NCI-H1048 (cell line): ENCODE data around the gene SAXO2.
"Not testable (repeated sequence)": the region's sequence is repeated elsewhere in the genome, so short reads cannot be mapped to it uniquely, and the experiment has no call there.

Experiments used
- DNase-seq: peaks from one replicate; lab custom pipeline; 2025; lab: John Stamatoyannopoulos, UW

SAXO2 gene

DNA sequence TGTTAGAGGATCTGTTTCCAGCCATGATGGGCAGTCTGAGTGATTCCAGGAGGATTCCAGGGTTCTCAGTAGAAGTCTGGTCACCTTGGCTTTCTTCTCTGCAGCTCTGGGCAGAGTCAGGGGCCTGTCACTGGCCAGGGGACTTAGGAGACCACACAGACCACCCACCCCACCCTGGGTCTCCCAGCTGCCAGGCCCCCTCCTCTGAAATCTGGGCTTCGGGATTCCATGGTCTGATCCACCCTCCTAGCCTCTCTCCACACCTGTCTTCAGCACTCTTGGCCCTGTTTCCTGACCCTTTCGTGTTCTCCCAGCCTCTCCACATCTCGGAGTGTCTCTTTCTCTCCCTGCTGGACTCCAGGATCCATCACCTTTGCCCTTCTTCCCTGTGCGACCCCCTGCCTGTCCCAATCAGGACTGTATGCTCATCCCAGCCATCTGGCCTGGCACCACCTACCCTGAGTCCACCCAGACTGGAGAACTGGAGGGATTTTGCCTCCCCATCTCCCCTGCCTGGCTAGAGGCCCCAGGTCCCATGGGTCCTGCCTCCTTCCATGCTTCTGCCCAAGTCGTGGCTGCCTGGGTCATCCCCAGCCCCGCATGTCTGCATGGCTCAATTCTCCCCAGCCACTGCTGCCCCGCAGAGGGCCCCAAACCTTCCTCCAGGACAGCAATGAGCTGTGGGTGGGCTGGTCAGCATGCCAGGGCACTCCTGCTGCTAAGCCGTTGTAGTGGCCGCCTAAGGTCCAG, 52.3 kb downstream of the SAXO2 start:
- DNase-seq = no peak

DNA sequence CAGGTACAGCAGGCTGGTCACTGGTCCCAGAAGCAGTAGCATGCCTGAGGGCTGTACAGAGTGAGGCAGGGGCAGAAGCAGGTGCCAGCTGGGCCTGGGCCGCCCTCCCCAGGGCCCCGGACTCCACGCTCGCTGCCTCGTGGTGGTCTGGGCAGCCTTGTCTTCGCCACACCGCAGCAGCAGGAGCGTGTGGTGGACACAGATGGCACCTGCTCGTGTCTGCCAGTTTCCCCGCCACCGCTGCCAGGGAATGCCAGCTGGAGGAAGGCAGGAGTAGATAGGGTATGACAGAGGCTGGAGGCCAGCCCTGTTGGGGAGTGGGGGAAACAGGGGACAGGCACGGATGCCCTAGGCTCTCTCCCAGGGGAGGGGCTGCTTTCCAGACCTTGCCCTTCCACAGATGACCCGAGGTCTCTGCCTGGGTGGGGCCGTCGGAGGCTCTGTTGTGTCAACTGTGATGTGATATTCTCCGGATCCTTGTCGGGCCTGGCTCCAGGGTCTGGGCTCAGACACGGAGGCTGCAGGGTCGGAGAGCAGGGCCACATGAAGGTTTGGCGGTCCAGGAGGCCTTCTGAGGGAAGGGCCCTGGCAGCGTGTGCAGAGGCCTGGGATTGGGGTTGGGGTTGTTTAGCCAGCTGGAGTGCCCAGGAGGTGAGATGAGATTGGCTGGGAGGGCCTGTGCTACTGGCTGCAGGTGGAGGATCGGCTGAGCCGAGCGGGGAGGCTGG, 53.1 kb downstream of the SAXO2 start:
- DNase-seq = no peak

DNA sequence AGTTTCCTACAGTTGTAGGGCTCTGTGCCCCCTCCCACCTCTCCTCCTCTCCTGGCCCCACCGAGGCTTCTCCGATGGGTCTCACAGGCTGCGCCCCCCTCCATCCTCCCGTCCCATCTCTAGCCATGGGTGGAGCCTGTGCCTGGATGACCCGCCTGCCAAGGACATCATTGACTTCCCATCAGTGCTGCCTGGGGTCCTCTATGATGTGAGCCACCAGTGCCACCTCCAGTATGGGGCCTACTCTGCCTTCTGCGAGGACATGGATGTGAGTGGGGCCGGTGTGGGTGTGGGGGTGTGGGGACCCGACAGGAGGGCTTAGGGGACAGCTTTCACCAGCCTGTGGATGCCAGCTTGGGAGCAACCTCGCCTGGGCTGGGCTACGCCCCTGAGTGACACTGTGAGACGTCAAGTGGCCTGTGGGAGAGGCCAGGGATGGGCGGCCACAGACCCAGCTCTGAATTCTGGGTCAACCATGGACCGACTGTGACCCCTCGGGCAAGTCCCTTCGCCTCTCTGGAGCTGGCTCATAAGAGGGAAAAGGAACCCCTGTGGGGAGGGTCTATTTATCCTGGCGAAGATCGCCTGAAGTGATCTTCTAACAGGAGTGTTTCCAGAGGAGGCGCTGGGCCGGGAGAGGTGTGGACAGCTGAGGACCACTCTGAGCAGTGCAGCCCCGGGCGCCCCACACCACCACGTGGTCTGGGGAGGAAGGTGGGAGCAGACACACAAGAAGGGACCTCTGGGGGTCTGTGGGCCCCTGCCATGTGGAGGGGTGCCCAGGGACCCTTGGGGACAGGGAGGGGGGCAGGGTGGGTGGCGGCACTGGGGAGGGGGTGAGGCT, 53.9 kb downstream of the SAXO2 start:
- DNase-seq = not testable (repeated sequence)

DNA sequence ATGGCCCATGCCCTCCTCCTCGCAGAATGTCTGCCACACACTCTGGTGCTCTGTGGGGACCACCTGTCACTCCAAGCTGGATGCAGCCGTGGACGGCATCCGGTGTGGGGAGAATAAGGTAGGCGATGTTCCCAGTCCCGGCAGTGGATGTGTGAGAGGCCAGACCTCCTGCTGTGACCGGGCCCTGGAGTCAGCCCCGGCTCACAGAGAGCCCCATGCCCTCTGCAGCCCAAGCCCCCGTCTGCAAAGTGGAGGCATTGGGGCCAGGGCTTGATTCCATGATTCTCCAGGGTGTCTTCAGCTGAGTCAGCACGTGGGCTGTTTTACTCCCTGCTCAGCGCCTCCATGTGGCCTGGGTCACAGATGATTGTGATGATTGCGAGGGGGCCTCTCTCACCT, 54.5 kb downstream of the SAXO2 start:
- no peak for DNase-seq

DNA sequence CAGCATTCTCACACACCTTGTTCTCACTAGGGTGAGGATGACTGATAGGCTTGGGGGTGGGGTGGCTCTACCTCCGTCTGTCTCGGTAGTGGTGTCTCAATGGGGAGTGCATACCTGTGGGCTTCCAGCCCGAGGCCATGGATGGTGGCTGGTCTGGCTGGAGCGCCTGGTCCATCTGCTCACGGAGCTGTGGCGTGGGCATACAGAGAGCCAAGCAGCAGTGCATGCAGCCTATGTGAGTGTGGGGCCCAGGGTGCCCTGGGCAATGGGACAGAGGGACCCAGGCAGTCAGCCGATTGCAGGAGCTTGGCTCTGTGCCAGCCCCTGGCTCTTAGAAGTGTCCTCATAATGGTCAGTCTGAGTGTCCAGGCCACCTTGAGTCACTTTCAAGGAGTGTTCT, 54.9 kb downstream of the SAXO2 start:
- not testable (repeated sequence) for DNase-seq

DNA sequence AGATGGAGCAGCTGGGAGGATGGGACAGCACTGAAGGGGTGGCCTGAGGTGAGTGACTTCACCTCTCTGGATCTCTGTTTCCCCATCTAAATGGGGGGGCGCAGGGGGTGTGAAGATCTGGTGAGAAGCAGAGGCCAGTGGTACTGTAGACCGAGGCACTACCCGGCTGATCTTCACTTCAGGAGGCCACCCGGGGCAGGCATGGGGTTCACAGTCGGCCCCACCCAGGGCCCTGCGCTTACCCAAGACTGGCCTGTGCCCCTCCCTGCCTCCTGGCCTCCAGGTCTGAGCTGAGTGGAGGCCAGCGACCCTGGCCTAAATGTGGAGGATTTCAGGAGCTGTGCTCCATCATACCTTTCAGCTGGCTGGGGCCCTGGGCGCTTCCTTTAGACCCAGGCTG, 55.7 kb downstream of the SAXO2 start:
- DNase-seq = not testable (repeated sequence)

DNA sequence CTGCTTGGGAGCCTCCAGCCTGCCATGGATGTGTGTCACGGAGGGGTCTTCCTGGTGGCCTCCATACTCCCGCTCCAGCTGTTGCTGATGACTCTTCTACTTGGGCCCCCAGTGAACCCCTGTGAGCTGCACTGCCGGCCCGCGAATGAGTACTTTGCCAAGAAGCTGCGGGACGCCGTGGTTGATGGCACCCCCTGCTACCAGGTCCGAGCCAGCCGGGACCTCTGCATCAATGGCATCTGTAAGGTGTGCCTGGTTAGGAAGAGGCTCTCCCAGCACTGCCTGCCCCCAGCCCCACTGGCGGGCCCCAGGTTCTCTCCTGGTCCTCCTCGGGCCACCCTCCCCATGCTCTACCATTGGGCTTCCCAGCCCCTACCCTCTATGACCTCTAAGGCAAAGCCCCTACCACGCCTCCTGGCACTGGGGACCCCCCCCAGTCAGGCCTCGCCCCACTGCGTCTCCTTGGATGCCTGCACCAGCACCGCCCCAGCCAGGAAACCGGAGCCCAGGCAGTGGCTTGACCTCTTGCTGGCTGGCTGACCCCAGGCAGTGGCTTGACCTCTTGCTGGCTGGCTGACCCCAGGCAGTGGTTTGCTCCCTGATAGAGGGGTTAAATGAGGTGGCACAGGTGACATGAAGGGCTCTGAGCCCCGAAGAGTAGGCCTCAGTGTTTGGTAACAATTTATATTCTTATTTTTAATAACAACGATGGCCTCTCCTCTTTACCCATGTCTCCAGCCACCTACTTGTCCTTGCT, 57.1 kb downstream of the SAXO2 start:
- DNase-seq = not testable (repeated sequence)

DNA sequence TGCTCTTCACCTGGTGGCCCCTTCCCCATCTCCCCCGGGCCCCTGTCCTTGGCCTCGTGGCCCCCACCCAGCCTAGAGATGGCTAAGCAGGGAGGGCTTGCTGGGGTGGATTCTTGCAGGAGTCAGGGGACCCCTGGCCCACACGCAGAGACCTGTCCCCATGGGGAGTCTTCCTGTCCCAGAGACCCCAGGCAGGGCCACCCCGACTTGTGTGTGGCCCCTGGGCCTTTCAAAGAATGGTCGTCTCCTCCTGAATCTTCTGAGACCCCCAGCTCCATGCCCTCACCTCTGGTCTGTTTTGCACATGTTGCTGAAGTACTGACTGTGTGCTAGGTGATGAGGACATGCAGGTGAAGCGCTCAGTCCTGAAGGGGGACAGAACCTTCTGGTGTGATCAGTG, 58.2 kb downstream of the SAXO2 start:
- not testable (repeated sequence) for DNase-seq

DNA sequence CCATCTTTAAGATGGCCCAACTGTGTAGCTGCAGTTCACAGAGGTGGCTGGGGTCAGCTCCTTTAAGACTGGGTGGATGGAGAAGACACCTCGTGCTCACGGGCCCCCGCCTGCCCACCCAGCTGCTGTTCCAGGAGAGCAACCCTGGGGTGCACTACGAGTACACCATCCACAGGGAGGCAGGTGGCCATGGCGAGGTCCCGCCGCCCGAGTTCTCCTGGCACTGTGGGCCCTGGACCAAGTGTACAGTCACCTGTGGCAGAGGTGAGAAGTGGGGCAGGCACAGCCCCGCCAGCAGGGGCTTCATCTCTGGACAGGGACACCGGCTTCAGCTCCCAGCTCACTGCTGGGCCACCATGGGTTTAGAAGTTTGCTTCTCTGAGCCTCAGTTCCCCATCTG, 59.9 kb downstream of the SAXO2 start:
- DNase-seq = not testable (repeated sequence)

DNA sequence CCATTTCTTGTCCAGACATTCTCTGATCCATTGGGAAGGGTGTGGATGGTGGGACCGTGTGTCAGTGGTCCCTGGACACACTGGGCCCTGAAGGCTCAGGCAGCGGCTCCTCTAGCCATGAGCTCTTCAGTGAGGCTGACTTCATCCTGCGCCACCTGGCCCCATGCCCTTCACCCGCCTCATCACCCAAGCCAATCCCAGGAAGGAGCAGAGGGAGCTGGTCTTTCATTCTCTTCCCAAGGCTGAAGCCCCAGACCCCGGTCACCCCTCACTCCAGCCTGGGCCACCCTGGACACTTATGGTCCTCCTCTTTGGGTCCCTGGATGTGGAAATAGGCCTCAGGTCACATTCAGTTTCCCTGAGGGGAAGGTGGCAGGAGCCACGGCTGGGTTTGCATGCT, 62.2 kb downstream of the SAXO2 start:
- not testable (repeated sequence) for DNase-seq

DNA sequence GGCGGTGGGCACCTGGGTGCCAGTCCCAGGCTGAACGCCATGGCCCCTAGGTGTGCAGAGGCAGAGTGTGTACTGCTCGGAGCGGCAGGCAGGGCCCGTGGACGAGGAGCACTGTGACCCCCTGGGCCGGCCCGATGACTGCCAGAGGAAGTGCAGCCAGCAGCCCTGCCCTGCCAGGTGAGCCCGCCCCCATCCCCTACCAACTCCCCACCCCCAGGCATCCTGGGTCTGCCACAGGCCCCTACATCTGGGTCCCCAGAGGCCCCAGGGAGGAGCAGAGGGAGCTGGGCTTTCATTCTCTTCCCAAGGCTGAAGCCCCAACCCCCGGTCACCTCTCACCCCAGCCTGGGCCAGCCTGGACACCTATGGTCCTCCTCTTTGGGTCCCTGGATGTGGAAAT, 63.0 kb downstream of the SAXO2 start:
- not testable (repeated sequence) for DNase-seq

DNA sequence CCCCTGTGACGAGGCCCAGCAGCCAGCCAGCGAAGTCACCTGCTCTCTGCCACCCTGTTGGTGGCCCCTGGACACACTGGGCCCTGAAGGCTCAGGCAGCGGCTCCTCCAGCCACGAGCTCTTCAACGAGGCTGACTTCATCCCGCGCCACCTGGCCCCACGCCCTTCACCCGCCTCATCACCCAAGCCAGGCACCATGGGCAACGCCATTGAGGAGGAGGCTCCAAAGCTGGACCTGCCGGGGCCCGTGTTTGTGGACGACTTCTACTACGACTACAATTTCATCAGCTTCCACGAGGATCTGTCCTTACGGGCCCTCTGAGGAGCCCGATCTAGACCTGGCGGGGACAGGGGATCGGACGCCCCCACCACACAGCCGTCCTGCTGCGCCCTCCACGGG, 64.3 kb downstream of the SAXO2 start:
- not testable (repeated sequence) for DNase-seq

DNA sequence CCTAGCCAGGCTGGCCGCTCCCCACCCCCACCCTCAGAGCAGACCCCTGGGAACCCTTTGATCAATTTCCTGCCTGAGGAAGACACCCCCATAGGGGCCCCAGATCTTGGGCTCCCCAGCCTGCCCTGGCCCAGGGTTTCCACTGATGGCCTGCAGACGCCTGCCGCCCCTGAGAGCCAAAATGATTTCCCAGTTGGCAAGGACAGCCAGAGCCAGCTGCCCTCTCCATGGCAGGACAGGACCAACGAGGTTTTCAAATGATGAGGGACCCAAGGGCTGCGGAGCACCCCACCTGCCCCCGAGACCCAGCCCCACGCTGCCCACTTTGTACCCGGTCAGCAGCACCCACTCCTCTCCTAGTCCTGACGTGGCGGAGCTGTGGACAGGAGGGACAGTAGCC, 64.8 kb downstream of the SAXO2 start:
- not testable (repeated sequence) for DNase-seq

DNA sequence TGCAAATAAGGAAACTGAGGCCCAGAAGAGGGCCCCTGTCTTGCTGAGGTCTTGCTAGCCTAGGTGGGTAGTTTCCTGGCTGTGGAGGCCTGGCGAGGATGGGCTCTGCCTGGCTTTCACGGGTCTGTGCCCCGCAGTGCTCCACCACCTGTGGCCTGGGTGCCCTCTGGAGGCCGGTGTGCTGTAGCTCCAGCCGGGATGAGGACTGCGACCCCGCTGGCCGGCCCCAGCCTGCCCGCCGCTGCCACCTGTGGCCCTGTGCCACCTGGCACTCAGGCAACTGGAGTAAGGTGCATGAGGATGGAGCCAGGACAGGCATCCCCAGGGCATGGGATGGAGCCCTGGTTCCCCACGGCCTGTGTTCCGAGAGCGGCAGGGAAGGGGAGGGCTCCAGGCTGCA, 66.4 kb downstream of the SAXO2 start:
- DNase-seq = not testable (repeated sequence)

DNA sequence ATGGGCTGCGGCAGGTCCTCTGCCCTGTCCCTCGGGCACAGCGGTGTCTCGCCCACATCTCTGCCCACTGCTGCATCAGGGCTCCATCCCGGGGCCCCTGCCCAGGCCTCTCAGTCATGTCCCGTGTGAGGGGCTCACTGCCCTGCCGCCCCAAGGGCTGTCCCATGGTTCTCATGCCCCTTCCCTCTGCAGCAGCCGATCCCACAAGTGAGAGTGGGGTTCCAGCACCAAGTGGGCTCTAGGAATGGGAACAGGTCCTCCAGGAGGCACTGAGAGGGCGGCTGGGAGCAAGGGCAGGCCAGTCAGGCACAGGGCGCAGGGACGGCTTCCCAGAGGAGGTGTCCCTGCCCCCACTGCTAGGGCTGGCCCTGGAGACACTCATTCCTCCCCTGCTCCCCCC, 68.3 kb downstream of the SAXO2 start:
- not testable (repeated sequence) for DNase-seq

DNA sequence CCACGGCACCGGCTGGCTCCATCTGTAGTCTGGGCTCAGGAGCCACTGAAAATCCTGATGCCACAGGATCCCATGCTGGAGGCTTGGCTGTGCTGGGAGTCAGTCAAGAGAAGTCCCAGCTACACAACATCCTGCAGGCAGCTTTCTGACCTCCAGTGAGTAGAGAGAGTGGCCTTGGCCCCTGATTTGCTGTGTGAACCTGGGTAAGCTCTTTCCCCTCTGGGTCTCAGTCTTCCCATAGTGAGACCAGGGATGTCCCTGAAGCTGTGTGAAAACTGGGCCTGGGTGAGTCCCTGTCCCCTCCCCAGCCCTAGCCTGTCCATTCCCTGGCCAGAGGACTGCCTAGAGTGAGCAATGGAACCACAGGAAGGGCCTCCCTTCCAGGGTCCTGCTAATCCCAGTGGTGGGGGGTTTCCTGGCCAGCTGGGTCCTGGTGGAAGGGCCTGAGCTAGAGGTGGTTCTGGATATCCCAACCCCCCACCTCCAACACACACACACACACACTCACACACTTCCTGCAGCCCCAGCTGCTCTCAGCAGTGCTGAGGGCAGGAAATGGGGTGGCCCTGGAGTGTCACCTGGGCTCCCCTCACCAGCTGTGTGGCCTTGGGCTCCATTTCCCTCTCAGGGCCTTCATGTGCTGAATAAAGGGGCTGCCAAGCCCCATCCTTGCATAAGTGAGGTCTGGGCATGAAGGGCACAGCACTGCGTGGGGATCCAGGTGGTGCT, 69.1 kb downstream of the SAXO2 start:
- DNase-seq = not testable (repeated sequence)

DNA sequence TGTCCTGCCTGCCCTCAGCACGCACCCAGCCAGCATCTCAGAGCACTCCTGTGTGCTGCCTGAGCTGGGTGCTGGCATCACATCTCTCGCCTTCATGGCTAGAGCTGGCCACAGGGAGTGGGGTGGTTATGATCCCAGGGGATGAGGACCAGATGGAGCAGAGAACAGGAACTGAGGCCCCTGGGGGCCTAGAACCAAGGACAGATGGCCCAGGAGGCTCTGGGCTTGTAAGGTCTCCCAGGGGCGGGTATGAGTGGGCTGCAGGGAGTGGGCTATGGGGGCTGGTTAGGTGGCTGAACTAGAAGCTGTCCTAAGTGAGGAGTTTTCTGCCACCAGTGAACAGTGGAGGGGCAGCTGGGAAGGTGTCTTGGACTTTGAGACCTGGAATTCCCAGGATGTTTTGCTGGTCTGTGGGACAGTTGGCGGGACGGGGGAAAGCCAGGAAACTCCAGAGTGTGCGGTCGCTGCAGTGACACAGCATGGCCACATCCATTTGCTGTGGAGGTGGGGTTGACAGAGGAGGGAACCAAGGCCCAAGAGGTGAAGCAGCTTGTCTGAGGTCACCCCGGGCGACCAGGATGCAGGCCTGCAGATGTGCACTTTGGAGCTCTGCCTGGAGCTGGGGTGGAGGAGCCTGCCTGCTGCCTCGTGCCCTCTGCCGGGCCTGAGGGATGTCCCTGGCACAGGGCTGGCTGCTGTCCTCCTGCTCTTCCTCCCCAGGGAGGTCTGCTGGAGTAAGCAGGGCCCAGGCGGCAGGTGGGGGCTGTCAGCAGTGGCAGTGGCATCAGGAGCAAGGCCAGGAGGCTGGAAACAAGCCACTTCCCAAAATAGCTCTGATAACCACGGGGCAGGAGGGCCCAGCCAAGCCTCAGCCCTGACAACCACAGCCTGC, 70.3 kb downstream of the SAXO2 start:
- DNase-seq = not testable (repeated sequence)

DNA sequence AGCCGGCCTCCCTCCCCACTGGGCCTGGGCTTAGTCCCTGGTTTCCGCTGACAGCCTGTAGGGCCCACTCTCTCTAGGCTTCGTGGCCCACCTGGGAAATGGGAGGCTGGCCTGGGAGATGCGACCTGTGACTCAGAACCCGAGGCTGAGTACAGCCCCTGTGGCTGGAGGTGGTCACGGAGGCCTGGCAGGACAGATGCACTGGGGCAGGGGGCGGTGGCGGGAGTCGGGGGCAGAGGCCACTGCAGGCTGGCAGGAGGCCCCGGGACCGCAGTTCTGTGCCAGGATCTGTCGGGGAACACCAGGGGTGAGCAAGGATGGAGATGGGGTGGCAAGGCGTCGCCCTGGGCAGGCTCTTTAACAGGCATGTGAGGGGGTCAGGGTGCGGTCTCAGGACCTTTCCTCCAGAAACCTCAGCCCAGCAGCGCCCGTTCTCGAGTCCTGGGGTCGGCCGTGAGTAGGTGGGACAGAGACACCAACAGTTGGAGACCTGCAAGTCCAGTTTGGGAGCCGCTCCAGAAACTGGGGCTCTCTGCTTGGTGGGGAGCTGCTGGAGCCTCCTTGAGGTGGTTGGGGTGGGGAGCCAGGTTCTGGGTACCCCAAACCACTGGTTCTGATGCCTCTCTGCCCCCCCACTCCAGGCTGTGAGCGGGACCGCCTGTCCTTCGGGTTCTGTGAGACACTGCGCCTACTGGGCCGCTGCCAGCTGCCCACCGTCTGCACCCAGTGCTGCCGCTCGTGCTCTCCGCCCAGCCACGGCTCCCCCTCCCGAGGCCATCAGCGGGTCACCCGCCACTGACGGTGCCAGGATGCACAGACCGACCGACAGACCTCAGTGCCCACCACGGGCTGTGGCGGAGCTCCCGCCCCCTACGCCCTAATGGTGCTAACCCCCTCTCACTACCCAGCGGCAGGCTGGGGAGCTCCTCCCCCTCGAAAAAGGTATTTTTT, 71.3 kb downstream of the SAXO2 start:
- not testable (repeated sequence) for DNase-seq
